ENCODE measurements around the gene CFAP61. TPM values are rescaled to one million over a fixed set of nuclear protein-coding genes. Genes with fewer than 3 reads are reported as not detected.
A peak's percentile ranks its signal among the peaks of the same experiment; 100 is the strongest.

The CFAP61 gene
- total RNA-seq, 1 donor from 2014 or later: 0.26 TPM

- Histone ChIP-seq H3K27me3 (ENCODE audit: control insufficient read depth, insufficient read depth, low read length) (no peaks in the 10 kb centered on the region), H3K4me3 (ENCODE audit: low read depth, low read length) (no peak overlapping the region), H3K36me3 (ENCODE audit: control insufficient read depth, insufficient read depth, low read length) (no peaks in the 10 kb centered on the region)
- TF ChIP-seq CTCF (IDR thresholded peaks at IDR 0.05; ENCODE audit: insufficient read depth, low read length, severe bottlenecking): no peak
- no peak for FAIRE-seq
- DNase-seq (ENCODE audit: low read depth): no peak
These were observed 339.4 kb downstream of the CFAP61 start for GRCh38 chr20:20391766-20392165.

GRCh38 chr20:20393207-20394120 lies 341.1 kb downstream of the CFAP61 start:
- Histone ChIP-seq H3K36me3 (ENCODE audit: control insufficient read depth, insufficient read depth, low read length) (no peaks in the 10 kb centered on the region), H3K4me3 (ENCODE audit: low read depth, low read length) (no peak overlapping the region), H3K27me3 (ENCODE audit: control insufficient read depth, insufficient read depth, low read length) (no peaks in the 10 kb centered on the region)
- DNase-seq (ENCODE audit: low read depth) (no peak), FAIRE-seq (no peak)
- no peak for TF ChIP-seq CTCF (IDR thresholded peaks at IDR 0.05; ENCODE audit: insufficient read depth, low read length, severe bottlenecking)

DNA sequence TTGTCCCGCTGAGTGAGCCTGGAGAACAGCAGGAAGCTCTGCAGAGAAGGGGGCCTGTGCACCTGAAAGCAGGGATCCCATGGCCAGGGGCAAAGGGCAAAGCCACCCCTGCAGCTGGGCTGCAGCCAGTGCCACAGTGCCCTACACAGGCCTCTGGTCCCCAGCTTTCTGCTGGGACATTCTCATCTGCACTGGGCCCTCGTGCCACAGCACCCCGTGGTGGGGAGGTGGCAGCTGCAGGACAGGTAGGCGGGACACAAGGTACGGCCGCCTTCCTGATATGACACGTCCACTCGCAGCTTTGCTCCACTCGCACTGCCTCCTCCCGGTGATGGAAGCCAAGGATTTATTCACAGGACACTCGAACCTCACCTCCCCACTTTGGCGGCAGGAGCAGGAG lies 342.8 kb downstream of the CFAP61 start:
- FAIRE-seq (no peak), DNase-seq (ENCODE audit: low read depth) (no peak)
- no peak overlapping the region for H3K4me3 ChIP-seq (ENCODE audit: low read depth, low read length)
- TF ChIP-seq CTCF (IDR thresholded peaks at IDR 0.05; ENCODE audit: insufficient read depth, low read length, severe bottlenecking): no peak
- no peaks in the 10 kb centered on the region for H3K27me3 ChIP-seq (ENCODE audit: control insufficient read depth, insufficient read depth, low read length)
- H3K36me3 ChIP-seq (ENCODE audit: control insufficient read depth, insufficient read depth, low read length): no peaks in the 10 kb centered on the region

- DNase-seq (ENCODE audit: low read depth): peak; percentile 22
- Histone ChIP-seq H3K36me3 (ENCODE audit: control insufficient read depth, insufficient read depth, low read length) (no peaks in the 10 kb centered on the region), H3K27me3 (ENCODE audit: control insufficient read depth, insufficient read depth, low read length) (no peaks in the 10 kb centered on the region), H3K4me3 (ENCODE audit: low read depth, low read length) (no peak overlapping the region)
- FAIRE-seq: no peak
- TF ChIP-seq CTCF (IDR thresholded peaks at IDR 0.05; ENCODE audit: insufficient read depth, low read length, severe bottlenecking): no peak
These were observed 343.7 kb downstream of the CFAP61 start for GRCh38 chr20:20395903-20396568.

GRCh38 chr20:20396794-20397193 lies 344.5 kb downstream of the CFAP61 start:
- no peak for DNase-seq (ENCODE audit: low read depth)
- TF ChIP-seq CTCF (IDR thresholded peaks at IDR 0.05; ENCODE audit: insufficient read depth, low read length, severe bottlenecking): no peak
- FAIRE-seq: no peak
- H3K36me3 ChIP-seq (ENCODE audit: control insufficient read depth, insufficient read depth, low read length): no peaks in the 10 kb centered on the region
- H3K4me3 ChIP-seq (ENCODE audit: low read depth, low read length): no peak overlapping the region
- no peaks in the 10 kb centered on the region for H3K27me3 ChIP-seq (ENCODE audit: control insufficient read depth, insufficient read depth, low read length)

Data from bronchial epithelial cell (primary cell).